Measurements from ENCODE around the gene TMEM175.
A peak's percentile ranks its signal among the peaks of the same experiment; 100 is the strongest.

TMEM175 gene

GRCh38 chr4:960636-961350, 28.5 kb downstream of the TMEM175 start:
- DNase-seq, result no peak

- no peak for DNase-seq
Observed at GRCh38 chr4:961351-962230, 29.3 kb downstream of the TMEM175 start.

- no peak for DNase-seq
Observed at GRCh38 chr4:962231-963208, 30.3 kb downstream of the TMEM175 start.

GRCh38 chr4:963276-964225, 31.3 kb downstream of the TMEM175 start:
- DNase-seq, result no peak

- DNase-seq, result no peak
Observed at GRCh38 chr4:964346-965025, 32.2 kb downstream of the TMEM175 start.

- no peak for DNase-seq
Observed at GRCh38 chr4:965048-965765, 32.9 kb downstream of the TMEM175 start.

GRCh38 chr4:965766-966134, 33.5 kb downstream of the TMEM175 start:
- DNase-seq, result no peak

GRCh38 chr4:966266-967112, 34.2 kb downstream of the TMEM175 start:
- DNase-seq, result no peak

GRCh38 chr4:967113-968104, 35.1 kb downstream of the TMEM175 start:
- peak in 1 of 2 donors; percentile 13 for DNase-seq

- no peak for DNase-seq
Observed at GRCh38 chr4:968221-968620, 36.0 kb downstream of the TMEM175 start.

- DNase-seq, result no peak
Observed at GRCh38 chr4:968621-969394, 36.5 kb downstream of the TMEM175 start.

- DNase-seq, result peak in 1 of 2 donors; percentile 34
Observed at GRCh38 chr4:970046-970745, 37.9 kb downstream of the TMEM175 start.

GRCh38 chr4:970854-971520, 38.7 kb downstream of the TMEM175 start:
- no peak for DNase-seq

GRCh38 chr4:971666-972500, 39.6 kb downstream of the TMEM175 start:
- DNase-seq, result no peak

All from inflammatory macrophage (primary cell).